HG03575 (cell line): ENCODE results near the gene GPR171.
"Not testable (repeated sequence)": the region's sequence is repeated elsewhere in the genome, so short reads cannot be mapped to it uniquely, and the experiment has no call there.

Experiments used
- ATAC-seq: cut with Tn5 transposase; IDR thresholded peaks from one replicate; pipeline ENCODE4 v1.9.1; 2021; ENCODE audit not compliant: unreplicated experiment, insufficient number of reproducible peaks, low FRiP score; ENCODE audit errors: extremely low read depth

Gene GPR171

GRCh38 chr3:151203051-151203420 is at the start of gene GPR171:
Gene GPR171 (minus strand): TSS chr3:151203216. CDS start chr3:151199386, 3,830 bp downstream.
- ATAC-seq = peak; percentile 67

- no peak for ATAC-seq
Measured at GRCh38 chr3:151248772-151249337, 45.8 kb upstream of the GPR171 start.

GRCh38 chr3:151242006-151242405 is 39.0 kb upstream of the GPR171 start:
- not testable (repeated sequence) for ATAC-seq

- no peak for ATAC-seq
Measured at GRCh38 chr3:151236736-151237135, 33.7 kb upstream of the GPR171 start.

GRCh38 chr3:151236316-151236715 is 33.3 kb upstream of the GPR171 start:
- ATAC-seq = no peak

GRCh38 chr3:151234825-151235224 is 31.8 kb upstream of the GPR171 start:
- ATAC-seq = no peak

- ATAC-seq = no peak
Measured at GRCh38 chr3:151232991-151233390, 30.0 kb upstream of the GPR171 start.

- not testable (repeated sequence) for ATAC-seq
Measured at GRCh38 chr3:151232403-151232802, 29.4 kb upstream of the GPR171 start.

- peak; percentile 42 for ATAC-seq
Measured at GRCh38 chr3:151230646-151231045, 27.6 kb upstream of the GPR171 start.

- no peak for ATAC-seq
Measured at GRCh38 chr3:151228666-151229040, 25.6 kb upstream of the GPR171 start.

GRCh38 chr3:151227807-151228665 is 25.0 kb upstream of the GPR171 start:
- peak; percentile 67 for ATAC-seq

GRCh38 chr3:151227266-151227806 is 24.3 kb upstream of the GPR171 start:
- ATAC-seq = peak; percentile 7

GRCh38 chr3:151226825-151227224 is 23.8 kb upstream of the GPR171 start:
- ATAC-seq = no peak

- no peak for ATAC-seq
Measured at GRCh38 chr3:151226088-151226563, 23.1 kb upstream of the GPR171 start.

- no peak for ATAC-seq
Measured at GRCh38 chr3:151225040-151225975, 22.3 kb upstream of the GPR171 start.

- no peak for ATAC-seq
Measured at GRCh38 chr3:151224268-151224866, 21.4 kb upstream of the GPR171 start.

GRCh38 chr3:151219056-151219455 is 16.0 kb upstream of the GPR171 start:
- ATAC-seq = no peak

GRCh38 chr3:151218136-151218535 is 15.1 kb upstream of the GPR171 start:
- ATAC-seq = no peak
